Activated CD4-positive, alpha-beta T cell treated with anti-CD3 and anti-CD28 coated beads, Interleukin-2, amount 50 U/mL, for 24 hours (primary cell): ENCODE data around the gene FUOM.

Experiments used
- DNase-seq, 2 donors: peaks; one replicate each; pipeline ENCODE4 v3.0.0-alpha.2; 2020; ENCODE audit warnings: low read depth in 1 of 2, low spot score in 1 of 2

The FUOM gene

DNA sequence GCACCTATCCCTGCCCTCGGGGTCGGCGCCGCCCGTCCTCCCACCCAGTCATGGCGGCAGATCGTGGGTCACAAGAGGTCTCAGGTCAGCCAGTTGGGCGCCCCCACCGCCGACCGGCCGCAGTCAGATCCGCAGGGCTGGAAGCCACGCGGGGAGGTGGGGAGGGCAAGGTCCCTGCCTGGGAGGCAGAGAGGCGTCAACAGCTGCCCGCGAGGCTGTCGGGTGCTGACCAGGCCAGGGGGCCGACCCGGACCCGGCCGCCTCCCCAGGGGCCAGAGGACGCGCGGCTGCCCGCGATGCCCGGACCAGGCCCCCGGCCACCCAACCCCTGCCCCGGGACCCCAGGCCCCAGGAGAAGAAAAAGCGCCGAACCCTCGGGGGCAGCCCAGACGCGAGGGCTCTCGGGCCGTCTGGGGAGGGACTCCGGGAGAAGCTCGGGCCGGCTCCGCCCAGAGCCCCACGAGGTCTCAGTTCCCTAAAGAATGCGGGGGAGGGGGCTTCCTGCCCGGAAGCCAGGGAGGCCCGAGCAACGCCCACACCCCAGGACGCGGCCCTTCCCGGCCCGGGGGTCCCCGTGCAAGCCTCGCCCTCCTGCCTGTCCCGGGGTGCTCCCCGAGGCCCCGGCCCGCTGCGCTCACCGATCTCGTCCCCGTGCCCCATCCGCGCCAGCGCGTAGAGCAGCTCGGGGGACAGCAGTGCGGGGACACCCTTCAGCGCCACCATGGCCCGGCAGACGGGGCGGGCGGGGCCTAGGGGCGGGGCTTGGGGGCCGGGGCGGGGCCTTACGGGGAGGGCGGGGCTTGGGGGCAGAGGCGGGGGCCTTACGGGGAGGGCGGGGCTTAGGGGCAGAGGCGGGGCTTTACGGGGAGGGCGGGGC is at the start of gene FUOM:
Gene FUOM, minus strand, starts transcription at position 735 of the 877 bp plus-strand sequence. Its CDS starts 12 bp downstream, at position 723.
- DNase-seq = peak; percentile 55 to 76

DNA sequence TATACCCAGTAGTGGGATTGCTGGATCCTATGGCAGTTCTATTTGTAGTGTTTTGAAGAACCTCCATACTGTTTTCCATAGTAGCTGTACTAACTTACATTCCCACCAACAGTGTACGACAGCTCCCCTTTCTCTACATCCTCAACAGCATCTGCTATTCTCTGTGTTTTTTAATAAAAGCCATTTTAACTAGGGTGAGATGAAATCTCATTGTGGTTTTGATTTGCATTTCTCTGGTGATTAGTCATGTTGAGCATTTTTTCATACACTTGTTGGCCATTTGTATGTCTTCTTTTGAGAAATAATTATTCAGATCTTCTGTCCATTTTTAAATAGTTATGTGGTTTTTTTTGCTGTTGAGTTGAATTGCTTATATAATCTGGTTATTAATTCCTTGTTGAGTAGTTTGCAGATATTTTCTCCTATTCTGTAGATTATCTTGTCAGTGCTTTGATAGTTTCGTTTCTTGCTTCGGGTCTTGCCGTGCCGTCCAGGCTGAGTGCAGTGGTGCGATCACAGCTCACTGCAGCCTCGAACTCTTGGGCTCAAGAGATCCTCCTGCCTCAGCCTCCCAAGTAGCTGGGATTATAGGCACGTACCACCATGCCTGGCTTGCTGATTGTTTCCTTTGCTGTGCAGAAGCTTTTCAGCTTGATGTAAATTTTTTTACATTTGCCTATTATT is 48.2 kb upstream of the FUOM start:
- DNase-seq = no peak

DNA sequence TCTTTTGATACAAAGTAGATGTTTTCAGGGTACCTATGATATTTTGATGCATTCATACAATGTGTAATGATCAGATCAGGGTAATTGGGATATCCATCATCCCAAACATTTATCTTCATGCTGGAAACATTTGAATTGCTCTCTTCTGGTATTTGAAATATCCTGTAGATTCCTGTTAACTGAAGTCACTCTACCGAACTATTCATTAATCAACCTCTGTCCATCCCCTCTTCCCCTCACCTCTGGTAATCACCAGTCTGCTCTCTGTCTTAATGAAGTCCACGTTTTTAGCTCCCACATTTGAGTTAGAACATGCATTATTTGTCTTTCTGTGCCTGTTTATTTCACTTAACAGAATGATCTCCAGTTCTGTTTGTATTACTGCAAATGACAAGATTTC is 47.5 kb upstream of the FUOM start:
- no peak for DNase-seq

DNA sequence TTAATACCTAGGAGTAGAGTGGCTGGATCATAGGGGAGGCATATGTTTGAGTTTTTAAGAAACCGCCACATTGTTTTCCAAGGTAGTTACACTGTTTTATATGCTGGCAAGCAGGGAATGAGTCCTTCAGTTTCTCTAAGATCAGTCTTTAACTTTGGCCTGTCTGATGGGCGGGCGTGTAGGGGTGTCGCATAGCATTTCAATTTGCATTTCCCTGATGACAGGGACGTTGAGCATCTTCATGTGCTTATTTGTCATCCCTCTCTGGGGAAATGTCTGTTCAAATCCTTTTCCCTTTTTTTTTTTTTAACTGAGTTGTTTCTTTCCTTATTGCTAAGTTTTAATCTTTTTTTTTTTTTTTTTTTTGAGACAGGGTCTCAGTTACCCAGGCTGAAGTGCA is 46.0 kb upstream of the FUOM start:
- DNase-seq = no peak

DNA sequence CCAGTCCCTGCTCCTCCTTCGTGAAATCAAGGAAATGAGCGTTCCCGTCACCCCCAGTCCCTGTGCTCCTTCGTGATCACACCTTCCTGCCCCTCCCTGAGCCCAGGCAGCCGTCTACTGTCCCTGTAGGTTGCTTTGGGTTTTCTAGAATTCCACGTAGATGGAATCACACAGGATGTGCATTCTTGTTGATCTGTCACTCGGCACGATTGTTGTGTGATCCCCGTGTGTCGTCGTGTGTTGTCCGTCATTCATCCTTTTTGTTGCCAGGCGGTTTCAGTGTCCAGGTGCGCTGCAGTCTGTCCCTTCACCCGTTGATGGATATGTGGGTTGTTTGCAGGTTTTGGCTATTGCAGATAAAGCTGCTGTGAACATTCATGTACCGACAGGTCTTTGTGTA is 45.5 kb upstream of the FUOM start:
- no peak for DNase-seq

GRCh38 chr10:133401981-133402725 is 44.3 kb upstream of the FUOM start:
- DNase-seq = no peak

- DNase-seq = no peak
Measured at GRCh38 chr10:133401500-133401899, 43.7 kb upstream of the FUOM start.

GRCh38 chr10:133400624-133401424 is 43.0 kb upstream of the FUOM start:
- no peak for DNase-seq

- no peak for DNase-seq
Measured at GRCh38 chr10:133399123-133399601, 41.3 kb upstream of the FUOM start.

- DNase-seq = no peak
Measured at GRCh38 chr10:133397938-133398337, 40.1 kb upstream of the FUOM start.

- DNase-seq = no peak
Measured at GRCh38 chr10:133396035-133396624, 38.3 kb upstream of the FUOM start.

- no peak for DNase-seq
Measured at GRCh38 chr10:133394801-133395221, 37.0 kb upstream of the FUOM start.

GRCh38 chr10:133394064-133394663 is 36.3 kb upstream of the FUOM start, which contains the start of gene MTG1:
Gene MTG1, plus strand, starts transcription at chr10:133394157. Its CDS starts 64 bp downstream, at chr10:133394221.
- DNase-seq = peak; percentile 87 to 89

- DNase-seq = no peak
Measured at GRCh38 chr10:133393401-133394063, 35.7 kb upstream of the FUOM start.

GRCh38 chr10:133391761-133392518 is 34.1 kb upstream of the FUOM start:
- no peak for DNase-seq

DNA sequence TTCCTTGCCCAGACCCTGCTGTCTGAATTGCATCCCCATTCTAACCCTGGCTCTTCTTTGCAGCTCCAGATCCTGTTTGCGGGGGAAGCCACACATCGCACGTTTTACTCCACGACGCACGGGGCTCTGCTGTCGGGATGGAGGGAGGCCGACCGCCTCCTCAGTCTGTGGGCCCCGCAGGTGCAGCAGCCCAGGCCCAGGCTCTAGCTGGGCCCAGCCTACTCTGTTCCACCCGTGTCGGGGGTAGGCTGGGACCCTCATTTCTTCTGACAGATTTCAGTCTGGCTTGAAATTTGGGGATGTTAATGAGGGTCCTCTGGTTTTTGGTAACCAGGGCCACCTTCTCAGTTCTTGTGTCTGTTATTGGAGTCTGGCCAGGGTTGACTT is 33.4 kb upstream of the FUOM start:
- DNase-seq = no peak

GRCh38 chr10:133390597-133391248 is 32.9 kb upstream of the FUOM start:
- no peak for DNase-seq
